Measurements from ENCODE around the gene CUEDC1. TPM values are rescaled to one million over a fixed set of nuclear protein-coding genes. Genes with fewer than 3 reads are reported as not detected.

Gene CUEDC1
- total and polyA plus RNA-seq, 2 of the 13 experiments (the other 11 are each of a cell fraction or from before 2014, with no cell fraction given): 7.4 to 12.9 TPM

- TF ChIP-seq ZHX2 (IDR thresholded peaks at IDR 0.05; ENCODE audit: low read depth): no peak
- TF ChIP-seq ZHX2 (CRISPR knock-in tag; IDR thresholded peaks at IDR 0.05; ENCODE audit: borderline replicate concordance): no peak
- TF ChIP-seq MEIS2 (CRISPR knock-in tag; IDR thresholded peaks at IDR 0.05): 0 out of 2 replicates have a peak, but pooled peaks have one; percentile 18
- no peak for TF ChIP-seq RFXAP (CRISPR knock-in tag; IDR thresholded peaks at IDR 0.05; ENCODE audit: borderline replicate concordance)
- no peak for TF ChIP-seq HCFC1 (IDR thresholded peaks at IDR 0.05; ENCODE audit: low read depth, low read length)
- 0 out of 2 replicates have a peak, but pooled peaks have one; percentile 31 for TF ChIP-seq CSRNP1 (CRISPR knock-in tag; IDR thresholded peaks at IDR 0.05)
- TF ChIP-seq CEBPB (IDR thresholded peaks at IDR 0.05; ENCODE audit: borderline replicate concordance, low read depth, low read length): no peak
- TF ChIP-seq ZHX1 (CRISPR knock-in tag; IDR thresholded peaks at IDR 0.05; ENCODE audit: low read depth): no peak
- TF ChIP-seq SP1 (IDR thresholded peaks at IDR 0.05): no peak
- TF ChIP-seq SP1 (CRISPR knock-in tag; IDR thresholded peaks at IDR 0.05): no peak
- no peak for TF ChIP-seq ZNF460 (CRISPR knock-in tag; IDR thresholded peaks at IDR 0.05; ENCODE audit: borderline replicate concordance)
- 0 out of 2 replicates have a peak, but pooled peaks have one; percentile 0 for TF ChIP-seq FOXO1 (CRISPR knock-in tag; IDR thresholded peaks at IDR 0.05)
- peak; percentile 42; the same call in 1 of the 2 replicates for TF ChIP-seq KAT8 (CRISPR knock-in tag; IDR thresholded peaks at IDR 0.05)
- peak; percentile 25 for TF ChIP-seq ZNF18 (CRISPR knock-in tag; IDR thresholded peaks at IDR 0.05; ENCODE audit: insufficient replicate concordance)
- no peak for TF ChIP-seq ZNF296 (CRISPR knock-in tag; conservative IDR thresholded peaks at IDR 0.05)
Observed at GRCh38 chr17:57954397-57955182, 622 bp downstream of the CUEDC1 start (continued).

Measured in HepG2 (cell line).